Measurements from ENCODE around the gene NMNAT2. TPM values are rescaled to one million over a fixed set of nuclear protein-coding genes. Genes with fewer than 3 reads are reported as not detected.

Gene NMNAT2
- polyA plus RNA-seq, 4 donors, result 0.34 to 2.3 TPM; not detected in 2

DNA sequence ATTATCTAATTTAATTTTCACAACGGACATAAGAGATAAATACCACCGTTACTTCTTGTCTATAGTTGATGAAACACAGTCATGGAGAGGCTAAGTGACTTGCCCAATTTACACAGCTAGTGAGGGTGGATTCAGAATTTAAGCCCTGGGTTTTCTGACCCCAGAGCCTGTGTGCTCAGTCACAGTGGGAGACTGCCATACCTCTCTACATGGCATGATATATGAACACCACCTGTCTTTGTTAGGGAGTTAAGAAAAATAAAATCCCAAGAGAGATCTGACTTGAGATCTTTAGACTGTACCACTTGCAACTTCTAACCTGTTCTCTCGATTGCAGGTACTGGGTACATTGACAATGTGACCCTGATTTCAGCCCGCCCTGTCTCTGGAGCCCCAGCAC is 191.8 kb downstream of the NMNAT2 start:
- WGBS, 3 donors, result 64 to 87% (median 76%) methylated on average over 4 of the region's 4 CpGs

DNA sequence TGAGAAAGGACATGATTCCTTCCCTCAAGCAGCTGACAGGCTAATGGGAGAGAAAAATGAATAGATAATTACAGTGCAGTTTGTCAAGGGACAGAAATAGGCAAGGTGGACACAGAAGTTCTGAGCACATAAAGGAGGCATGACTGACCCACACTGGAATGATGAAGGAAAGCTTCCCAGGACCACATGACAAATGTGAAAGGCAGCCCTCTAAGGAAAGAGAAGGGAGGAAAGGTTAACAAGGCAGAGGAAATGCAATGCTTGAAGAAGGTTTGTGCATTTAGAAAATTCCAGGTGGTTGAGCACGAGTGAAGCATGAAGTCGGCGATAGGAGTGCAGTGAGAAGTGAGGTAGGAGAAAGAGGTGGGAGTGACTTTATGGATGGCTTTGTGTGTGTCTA is 194.7 kb downstream of the NMNAT2 start:
- peaks cover 0 to 4% (median 0%) of the 10 kb centered on the region in 3 donors for H3K4me1 ChIP-seq (ENCODE audit: control insufficient read depth in 3 of 3, insufficient read depth in 2 of 3, low read depth in 1 of 3, low read length in 2 of 3)
- DNase-seq (no peak), FAIRE-seq (no peak)
- H3K36me3 ChIP-seq (ENCODE audit: control insufficient read depth in 3 of 3, insufficient read depth in 2 of 3, low read depth in 1 of 3, low read length in 3 of 3), result peaks cover 0 to 38% (median 0%) of the 10 kb centered on the region in 3 donors
- no peaks in the 10 kb centered on the region for H3K9me3 ChIP-seq (ENCODE audit: control insufficient read depth in 2 of 2, insufficient read depth in 1 of 2, low read depth in 1 of 2, low read length in 1 of 2)
- H3K27me3 ChIP-seq (ENCODE audit: control insufficient read depth in 3 of 3, insufficient read depth in 3 of 3, low read length in 3 of 3), result no peaks in the 10 kb centered on the region
- no peak overlapping the region for H3K27ac ChIP-seq (ENCODE audit: low read depth in 1 of 3, low read length in 2 of 3)
- 63 to 93% (median 79%) methylated on average over 3 of the region's 3 CpGs for WGBS, 3 donors
- H3K4me3 ChIP-seq (ENCODE audit: low read depth in 1 of 3, low read length in 3 of 3), result no peak overlapping the region

More for the DNA sequence above, 191.8 kb downstream of the NMNAT2 start:
- peaks cover 0 to 1% (median 0%) of the 10 kb centered on the region in 3 donors for H3K4me1 ChIP-seq (ENCODE audit: control insufficient read depth in 3 of 3, insufficient read depth in 2 of 3, low read depth in 1 of 3, low read length in 2 of 3)
- FAIRE-seq, result no peak
- no peak for DNase-seq
- no peaks in the 10 kb centered on the region for H3K27me3 ChIP-seq (ENCODE audit: control insufficient read depth in 3 of 3, insufficient read depth in 3 of 3, low read length in 3 of 3)
- H3K27ac ChIP-seq (ENCODE audit: low read depth in 1 of 3, low read length in 2 of 3), result no peak overlapping the region
- no peaks in the 10 kb centered on the region for H3K9me3 ChIP-seq (ENCODE audit: control insufficient read depth in 2 of 2, insufficient read depth in 1 of 2, low read depth in 1 of 2, low read length in 1 of 2)
- H3K4me3 ChIP-seq (ENCODE audit: low read depth in 1 of 3, low read length in 3 of 3), result no peak overlapping the region
- peaks cover 0 to 34% (median 0%) of the 10 kb centered on the region in 3 donors for H3K36me3 ChIP-seq (ENCODE audit: control insufficient read depth in 3 of 3, insufficient read depth in 2 of 3, low read depth in 1 of 3, low read length in 3 of 3)

DNA sequence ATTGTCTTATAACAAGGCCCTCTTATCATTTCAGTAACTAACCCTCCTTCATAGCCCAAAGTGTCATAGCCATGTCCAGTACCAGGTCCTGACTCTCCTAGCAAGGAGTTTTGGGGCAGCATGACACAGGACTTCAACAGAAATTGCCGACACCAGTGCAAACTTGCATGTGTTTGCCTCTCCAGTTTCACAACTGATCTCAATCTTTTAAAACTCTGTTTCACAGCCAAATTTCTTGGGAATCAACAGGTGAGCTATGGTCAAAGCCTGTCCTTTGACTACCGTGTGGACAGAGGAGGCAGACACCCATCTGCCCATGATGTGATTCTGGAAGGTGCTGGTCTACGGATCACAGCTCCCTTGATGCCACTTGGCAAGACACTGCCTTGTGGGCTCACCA is 195.3 kb downstream of the NMNAT2 start:
- Histone ChIP-seq H3K36me3 (ENCODE audit: control insufficient read depth in 3 of 3, insufficient read depth in 2 of 3, low read depth in 1 of 3, low read length in 3 of 3) (peaks cover 0 to 36% (median 0%) of the 10 kb centered on the region in 3 donors), H3K4me1 (ENCODE audit: control insufficient read depth in 3 of 3, insufficient read depth in 2 of 3, low read depth in 1 of 3, low read length in 2 of 3) (peaks cover 0 to 6% (median 0%) of the 10 kb centered on the region in 3 donors), H3K9me3 (ENCODE audit: control insufficient read depth in 2 of 2, insufficient read depth in 1 of 2, low read depth in 1 of 2, low read length in 1 of 2) (no peaks in the 10 kb centered on the region), H3K4me3 (ENCODE audit: low read depth in 1 of 3, low read length in 3 of 3) (no peak overlapping the region), H3K27ac (ENCODE audit: low read depth in 1 of 3, low read length in 2 of 3) (no peak overlapping the region), H3K27me3 (ENCODE audit: control insufficient read depth in 3 of 3, insufficient read depth in 3 of 3, low read length in 3 of 3) (no peaks in the 10 kb centered on the region)
- DNase-seq (no peak), FAIRE-seq (no peak)
- 86 to 97% (median 96%) methylated on average over 3 of the region's 3 CpGs for WGBS, 3 donors

- H3K9me3 ChIP-seq (ENCODE audit: control insufficient read depth in 2 of 2, insufficient read depth in 1 of 2, low read depth in 1 of 2, low read length in 1 of 2), result no peaks in the 10 kb centered on the region
- no peak overlapping the region for H3K4me3 ChIP-seq (ENCODE audit: low read depth in 1 of 3, low read length in 3 of 3)
- H3K4me1 ChIP-seq (ENCODE audit: control insufficient read depth in 3 of 3, insufficient read depth in 2 of 3, low read depth in 1 of 3, low read length in 2 of 3), result peaks cover 0 to 6% (median 0%) of the 10 kb centered on the region in 3 donors
- H3K27me3 ChIP-seq (ENCODE audit: control insufficient read depth in 3 of 3, insufficient read depth in 3 of 3, low read length in 3 of 3), result no peaks in the 10 kb centered on the region
- FAIRE-seq, result no peak
- H3K27ac ChIP-seq (ENCODE audit: low read depth in 1 of 3, low read length in 2 of 3), result peak overlapping the region in 1 of 3 donors; percentile 39
- peaks cover 0 to 39% (median 0%) of the 10 kb centered on the region in 3 donors for H3K36me3 ChIP-seq (ENCODE audit: control insufficient read depth in 3 of 3, insufficient read depth in 2 of 3, low read depth in 1 of 3, low read length in 3 of 3)
- DNase-seq, result no peak
Observed at GRCh38 chr1:183219616-183220009, 198.6 kb downstream of the NMNAT2 start.

DNA sequence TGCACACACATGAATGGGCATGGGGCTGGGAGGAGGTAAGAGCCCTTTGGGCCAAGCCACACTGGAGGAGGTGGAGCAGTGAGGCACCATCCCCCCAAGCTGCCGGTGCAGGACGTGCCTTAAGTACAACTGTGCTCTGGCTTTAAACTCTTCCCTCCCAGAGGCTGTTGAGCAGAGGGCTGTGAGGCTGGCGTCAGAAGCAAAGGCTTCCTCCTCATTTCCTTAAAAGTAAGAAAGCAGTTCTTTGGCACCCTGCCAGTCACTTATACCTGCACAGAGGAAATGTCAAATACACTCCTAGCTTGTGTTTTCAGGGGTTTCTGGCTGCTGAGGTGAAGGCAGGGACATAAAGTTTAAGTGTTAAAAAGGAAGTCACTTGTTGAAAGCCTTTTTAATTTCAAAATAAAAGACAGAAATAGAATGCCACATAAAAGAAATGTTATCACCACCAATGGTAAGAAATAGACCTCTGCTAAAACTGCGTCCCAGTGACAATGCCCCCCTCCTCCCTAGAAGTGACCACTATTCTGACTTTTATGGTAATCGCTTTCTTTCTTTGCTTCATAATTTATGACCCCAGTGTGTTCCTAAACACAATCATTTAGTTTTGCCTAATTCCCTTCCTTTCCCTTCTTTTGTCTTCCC is 199.1 kb downstream of the NMNAT2 start:
- 25 to 55% (median 47%) methylated on average over 5 of the region's 5 CpGs for WGBS, 3 donors
- FAIRE-seq (no peak), DNase-seq (peak; percentile 8 to 37)

DNA sequence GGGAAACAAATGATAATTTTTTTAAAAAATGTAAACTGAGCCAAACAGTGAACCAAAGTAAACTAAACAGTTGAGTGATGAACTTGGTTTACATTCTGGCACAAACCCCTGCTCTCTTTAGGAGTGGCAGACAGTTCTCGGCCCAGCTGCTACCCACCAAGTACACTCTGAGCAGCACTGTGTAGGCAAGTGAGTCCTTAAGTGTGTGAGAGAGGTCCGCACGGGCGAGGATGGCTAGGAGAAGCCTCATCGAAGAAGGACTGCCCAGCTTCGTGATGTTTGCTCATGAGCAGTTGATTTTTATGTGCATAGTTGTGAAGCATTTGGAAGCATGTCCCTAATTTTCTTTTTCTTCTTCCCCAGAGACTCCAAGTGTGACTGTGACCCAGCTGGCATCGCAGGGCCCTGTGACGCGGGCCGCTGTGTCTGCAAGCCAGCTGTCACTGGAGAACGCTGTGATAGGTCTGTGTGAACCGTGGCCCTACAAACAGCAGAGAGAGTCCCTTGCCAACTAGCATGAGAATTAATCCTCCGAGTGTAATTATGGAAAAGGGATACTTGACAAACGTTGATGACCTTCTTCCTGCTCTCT is 200.1 kb downstream of the NMNAT2 start:
- DNase-seq, result no peak
- WGBS, 3 donors, result 63 to 76% (median 71%) methylated on average over 14 of the region's 14 CpGs
- Histone ChIP-seq H3K27ac (ENCODE audit: low read depth in 1 of 3, low read length in 2 of 3) (peak overlapping the region in 2 of 3 donors; percentile 39 to 61), H3K9me3 (ENCODE audit: control insufficient read depth in 2 of 2, insufficient read depth in 1 of 2, low read depth in 1 of 2, low read length in 1 of 2) (no peaks in the 10 kb centered on the region), H3K4me3 (ENCODE audit: low read depth in 1 of 3, low read length in 3 of 3) (no peak overlapping the region), H3K27me3 (ENCODE audit: control insufficient read depth in 3 of 3, insufficient read depth in 3 of 3, low read length in 3 of 3) (no peaks in the 10 kb centered on the region), H3K36me3 (ENCODE audit: control insufficient read depth in 3 of 3, insufficient read depth in 2 of 3, low read depth in 1 of 3, low read length in 3 of 3) (peaks cover 0 to 42% (median 0%) of the 10 kb centered on the region in 3 donors), H3K4me1 (ENCODE audit: control insufficient read depth in 3 of 3, insufficient read depth in 2 of 3, low read depth in 1 of 3, low read length in 2 of 3) (peaks cover 0 to 6% (median 0%) of the 10 kb centered on the region in 3 donors)
- no peak for FAIRE-seq

More for the DNA sequence above, 199.1 kb downstream of the NMNAT2 start:
- Histone ChIP-seq H3K27me3 (ENCODE audit: control insufficient read depth in 3 of 3, insufficient read depth in 3 of 3, low read length in 3 of 3) (no peaks in the 10 kb centered on the region), H3K4me1 (ENCODE audit: control insufficient read depth in 3 of 3, insufficient read depth in 2 of 3, low read depth in 1 of 3, low read length in 2 of 3) (peaks cover 0 to 6% (median 0%) of the 10 kb centered on the region in 3 donors), H3K36me3 (ENCODE audit: control insufficient read depth in 3 of 3, insufficient read depth in 2 of 3, low read depth in 1 of 3, low read length in 3 of 3) (peaks cover 0 to 40% (median 0%) of the 10 kb centered on the region in 3 donors), H3K9me3 (ENCODE audit: control insufficient read depth in 2 of 2, insufficient read depth in 1 of 2, low read depth in 1 of 2, low read length in 1 of 2) (no peaks in the 10 kb centered on the region), H3K4me3 (ENCODE audit: low read depth in 1 of 3, low read length in 3 of 3) (no peak overlapping the region), H3K27ac (ENCODE audit: low read depth in 1 of 3, low read length in 2 of 3) (peak overlapping the region in 2 of 3 donors; percentile 39 to 61)

- peaks cover 0 to 6% (median 0%) of the 10 kb centered on the region in 3 donors for H3K4me1 ChIP-seq (ENCODE audit: control insufficient read depth in 3 of 3, insufficient read depth in 2 of 3, low read depth in 1 of 3, low read length in 2 of 3)
- H3K27me3 ChIP-seq (ENCODE audit: control insufficient read depth in 3 of 3, insufficient read depth in 3 of 3, low read length in 3 of 3), result no peaks in the 10 kb centered on the region
- H3K27ac ChIP-seq (ENCODE audit: low read depth in 1 of 3, low read length in 2 of 3), result no peak overlapping the region
- no peak overlapping the region for H3K4me3 ChIP-seq (ENCODE audit: low read depth in 1 of 3, low read length in 3 of 3)
- FAIRE-seq, result no peak
- WGBS, 3 donors, result 86 to 97% (median 96%) methylated on average over 4 of the region's 4 CpGs
- no peak for DNase-seq
- no peaks in the 10 kb centered on the region for H3K9me3 ChIP-seq (ENCODE audit: control insufficient read depth in 2 of 2, insufficient read depth in 1 of 2, low read depth in 1 of 2, low read length in 1 of 2)
- peaks cover 0 to 43% (median 0%) of the 10 kb centered on the region in 3 donors for H3K36me3 ChIP-seq (ENCODE audit: control insufficient read depth in 3 of 3, insufficient read depth in 2 of 3, low read depth in 1 of 3, low read length in 3 of 3)
Observed at GRCh38 chr1:183215936-183216335, 202.2 kb downstream of the NMNAT2 start.

DNA sequence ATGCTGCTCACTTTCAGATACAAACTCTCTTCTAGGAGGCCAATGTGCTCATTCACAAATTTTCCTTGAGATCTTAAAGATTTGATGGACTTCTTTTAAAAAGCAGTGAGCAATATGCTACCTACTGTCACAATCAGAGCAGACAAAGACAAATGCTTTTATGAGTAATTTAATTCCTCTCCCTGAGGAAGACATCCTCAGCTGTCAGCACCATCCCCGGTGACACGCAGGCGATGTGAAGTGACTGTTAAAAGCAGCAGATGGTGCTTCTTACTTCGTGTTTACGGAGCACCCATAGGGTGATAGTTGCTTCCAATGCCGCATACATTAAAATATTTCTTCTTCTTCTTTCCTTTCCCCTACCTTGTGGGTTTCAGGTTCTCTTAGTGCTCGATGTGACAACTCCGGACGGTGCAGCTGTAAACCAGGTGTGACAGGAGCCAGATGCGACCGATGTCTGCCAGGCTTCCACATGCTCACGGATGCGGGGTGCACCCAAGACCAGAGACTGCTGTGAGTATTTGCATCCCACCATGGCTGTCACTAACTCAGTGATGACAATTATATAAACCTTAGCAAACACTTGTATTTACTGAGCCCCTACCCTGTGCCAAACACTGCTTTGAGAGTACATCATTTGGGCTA is 203.0 kb downstream of the NMNAT2 start:
- Histone ChIP-seq H3K27ac (ENCODE audit: low read depth in 1 of 3, low read length in 2 of 3) (no peak overlapping the region), H3K4me3 (ENCODE audit: low read depth in 1 of 3, low read length in 3 of 3) (no peak overlapping the region), H3K9me3 (ENCODE audit: control insufficient read depth in 2 of 2, insufficient read depth in 1 of 2, low read depth in 1 of 2, low read length in 1 of 2) (no peaks in the 10 kb centered on the region), H3K27me3 (ENCODE audit: control insufficient read depth in 3 of 3, insufficient read depth in 3 of 3, low read length in 3 of 3) (no peaks in the 10 kb centered on the region), H3K4me1 (ENCODE audit: control insufficient read depth in 3 of 3, insufficient read depth in 2 of 3, low read depth in 1 of 3, low read length in 2 of 3) (peaks cover 0 to 6% (median 0%) of the 10 kb centered on the region in 3 donors), H3K36me3 (ENCODE audit: control insufficient read depth in 3 of 3, insufficient read depth in 2 of 3, low read depth in 1 of 3, low read length in 3 of 3) (peaks cover 0 to 39% (median 0%) of the 10 kb centered on the region in 3 donors)
- FAIRE-seq (no peak), DNase-seq (no peak)
- 81 to 89% (median 87%) methylated on average over 13 of the region's 13 CpGs for WGBS, 3 donors
